GM18508 (cell line): ENCODE results near the gene OR5B3.
A peak's percentile ranks its signal among the peaks of the same experiment; 100 is the strongest.
"Not testable (repeated sequence)": the region's sequence is repeated elsewhere in the genome, so short reads cannot be mapped to it uniquely, and the experiment has no call there.

Experiments used
- ATAC-seq: cut with Tn5 transposase; IDR thresholded peaks from one replicate; pipeline ENCODE4 v1.9.1; 2021; ENCODE audit warnings: moderate number of reproducible peaks; ENCODE audit not compliant: insufficient read depth, unreplicated experiment

Gene OR5B3

DNA sequence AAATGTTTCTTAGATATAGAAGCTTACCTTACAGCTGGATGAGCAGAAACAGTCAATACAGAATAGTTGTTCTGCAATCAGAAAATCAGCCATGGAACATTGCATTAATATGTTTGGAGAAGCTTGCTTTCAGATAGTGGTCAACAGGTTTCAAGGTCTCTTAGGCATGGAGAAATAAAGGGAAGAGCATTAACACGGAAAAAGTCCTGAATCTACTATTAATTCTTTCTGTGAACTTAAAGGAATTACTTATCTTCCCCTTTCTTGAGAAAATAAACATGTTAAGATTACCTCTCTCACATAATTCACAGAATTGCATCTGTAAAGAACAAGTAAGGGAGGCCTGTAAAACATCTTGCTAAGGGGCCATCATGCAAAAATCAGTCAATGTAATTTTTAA lies at the start of gene OR5B3:
Gene OR5B3 (minus strand): TSS at position 101 of the 400 bp plus-strand sequence. CDS start 3,465 bp downstream, outside the sequence.
- no peak for ATAC-seq

DNA sequence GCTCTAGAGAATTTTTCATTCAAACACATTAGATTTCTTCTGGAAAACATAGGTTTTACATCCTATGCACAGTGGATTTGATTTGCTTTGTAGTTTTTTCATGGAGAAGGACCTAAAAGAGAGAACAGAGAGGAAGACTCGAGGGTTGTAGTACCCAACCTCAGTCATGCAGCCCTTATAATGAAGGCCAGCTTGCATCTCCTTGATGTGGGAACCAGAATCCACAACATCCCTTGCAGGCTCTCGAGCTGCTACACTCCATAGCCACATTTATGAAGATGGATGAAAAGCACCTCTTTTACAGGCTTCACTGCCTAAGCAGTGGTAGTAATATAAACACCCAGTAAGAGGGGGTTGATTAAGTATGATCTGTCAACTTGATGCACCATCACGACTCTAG lies 44.9 kb upstream of the OR5B3 start:
- ATAC-seq, result no peak

- ATAC-seq, result no peak
These were observed 39.6 kb upstream of the OR5B3 start for GRCh38 chr11:58446294-58446693.

GRCh38 chr11:58444300-58444699 lies 37.6 kb upstream of the OR5B3 start:
- no peak for ATAC-seq

- ATAC-seq, result no peak
These were observed 35.5 kb upstream of the OR5B3 start, which contains the start of gene OR5B12 for GRCh38 chr11:58442136-58442535. OR5B12 (minus strand) TSS chr11:58442236; CDS start chr11:58440151, 2,085 bp downstream.

DNA sequence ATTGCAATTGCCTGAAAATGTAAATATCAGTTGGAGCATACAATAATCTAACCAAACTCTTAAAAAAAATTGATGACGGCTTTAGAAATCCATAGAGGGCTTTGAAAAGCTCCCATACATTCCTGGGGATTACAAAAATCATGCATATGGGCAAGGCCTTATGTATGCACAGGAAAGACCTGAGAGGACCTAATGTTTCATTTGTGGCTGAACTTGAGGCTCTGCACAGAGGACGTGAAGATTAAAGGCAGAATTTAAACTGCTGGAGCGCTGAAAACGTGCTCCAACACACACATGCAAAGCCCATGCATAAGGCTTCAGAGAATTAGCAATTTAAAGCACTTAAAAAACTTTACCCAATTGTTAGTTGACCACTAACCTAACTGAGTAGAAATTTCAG lies 31.8 kb upstream of the OR5B3 start:
- ATAC-seq, result no peak

DNA sequence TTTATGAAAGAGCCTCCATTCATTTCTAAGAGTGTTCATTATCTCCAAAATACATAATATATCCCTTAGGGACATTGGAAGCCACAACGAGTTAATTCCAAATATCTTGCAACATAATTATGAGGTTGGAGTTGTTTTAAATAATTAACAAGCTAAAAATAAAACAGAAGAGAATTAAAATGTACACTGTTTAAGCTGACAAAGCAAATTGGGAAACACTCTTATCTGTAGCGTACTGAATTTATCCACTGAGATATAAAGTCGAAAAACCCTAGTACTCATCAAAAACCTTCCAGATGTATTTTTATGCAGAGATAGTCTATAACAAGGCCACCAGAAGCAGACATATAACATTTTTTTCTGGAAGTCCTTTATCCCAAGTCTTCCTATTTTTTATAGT lies 27.5 kb upstream of the OR5B3 start:
- ATAC-seq, result no peak

DNA sequence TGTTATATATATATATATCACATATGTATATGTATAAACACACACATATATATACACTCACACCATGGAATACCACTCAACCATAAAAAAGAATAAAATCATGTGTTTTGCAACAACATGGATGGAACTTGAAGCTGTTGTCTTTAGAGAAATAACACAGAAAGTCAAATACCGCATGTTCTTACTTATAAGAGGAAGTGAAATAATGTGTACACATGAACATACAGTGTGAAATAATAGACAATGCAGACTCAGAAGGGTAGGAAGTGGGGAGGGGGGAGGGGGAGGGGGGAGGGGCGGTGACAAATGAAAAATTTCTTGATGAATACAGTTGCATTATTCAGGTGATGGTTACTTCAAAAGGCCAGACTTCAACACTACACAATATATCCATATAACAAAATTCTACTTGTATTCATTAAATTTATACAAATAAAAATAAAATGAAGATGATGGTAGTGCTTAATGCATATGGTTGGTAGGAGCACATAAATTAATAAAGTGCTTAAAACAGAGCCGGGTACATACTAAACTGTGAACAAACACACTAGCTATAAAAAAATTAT lies 27.0 kb upstream of the OR5B3 start:
- ATAC-seq, result peak; percentile 63

DNA sequence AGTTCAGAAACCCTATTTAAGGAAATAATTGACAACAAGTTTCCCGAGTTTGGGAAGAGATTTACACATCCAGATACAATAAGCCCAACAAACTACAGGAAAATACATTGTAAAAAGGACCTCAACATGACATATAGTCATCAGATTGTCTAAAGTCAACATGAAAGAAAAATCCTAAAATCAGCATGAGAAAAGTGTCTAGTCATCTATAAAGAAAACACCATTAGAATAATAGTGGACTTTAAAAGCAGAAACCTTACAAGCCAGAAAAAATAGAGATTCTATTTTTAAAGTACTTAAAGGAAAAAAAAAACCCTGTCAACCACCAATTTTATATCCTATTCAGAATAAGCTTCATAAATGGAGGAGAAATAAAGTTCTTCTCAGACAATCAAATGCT lies 22.6 kb upstream of the OR5B3 start:
- ATAC-seq, result no peak

DNA sequence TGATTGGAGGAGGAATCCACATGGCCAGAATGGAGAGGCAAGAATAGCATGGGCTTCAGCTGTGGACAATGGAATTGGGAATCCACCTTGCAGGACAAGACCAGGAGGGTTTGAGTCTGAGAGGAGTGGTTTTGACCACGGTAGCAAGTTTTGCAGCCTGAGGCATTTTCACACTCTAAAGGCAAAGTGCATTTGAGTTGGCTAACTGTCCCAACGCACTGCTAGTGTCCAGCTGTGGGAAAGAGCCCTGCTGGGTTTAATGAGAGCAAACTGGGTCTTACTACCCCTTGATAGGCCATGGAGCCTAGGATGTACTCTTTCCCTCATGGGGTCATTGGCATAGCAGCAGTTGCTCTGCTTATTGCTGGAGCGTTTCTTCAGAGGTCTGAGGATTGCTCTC lies 21.3 kb upstream of the OR5B3 start, which contains the start of gene OR5B2:
Gene OR5B2 (minus strand): TSS at position 101 of the 400 bp plus-strand sequence. CDS start 4,860 bp downstream, outside the sequence.
- ATAC-seq, result no peak

DNA sequence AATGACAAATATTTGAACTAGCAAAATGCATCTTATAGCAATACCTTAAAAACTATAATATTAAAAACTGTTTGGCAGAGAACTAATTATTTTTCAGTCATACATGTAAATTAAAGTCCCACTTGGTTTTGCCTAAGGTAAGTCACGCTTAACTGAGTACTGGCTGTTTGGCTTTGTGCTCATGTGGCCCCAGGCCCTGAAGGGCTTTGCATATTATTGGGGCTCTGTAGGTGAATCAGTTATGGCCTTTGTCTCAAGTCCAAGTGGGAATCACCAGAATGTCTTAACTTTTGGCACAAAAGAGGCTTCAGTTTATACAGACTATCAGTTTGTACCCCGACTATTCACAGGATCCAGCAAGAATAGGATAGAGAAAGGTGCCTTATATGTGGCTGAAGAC lies 7.1 kb downstream of the OR5B3 start:
- ATAC-seq, result not testable (repeated sequence)

GRCh38 chr11:58395581-58395980 lies 11.1 kb downstream of the OR5B3 start:
- no peak for ATAC-seq

GRCh38 chr11:58394195-58394594 lies 12.5 kb downstream of the OR5B3 start:
- no peak for ATAC-seq

DNA sequence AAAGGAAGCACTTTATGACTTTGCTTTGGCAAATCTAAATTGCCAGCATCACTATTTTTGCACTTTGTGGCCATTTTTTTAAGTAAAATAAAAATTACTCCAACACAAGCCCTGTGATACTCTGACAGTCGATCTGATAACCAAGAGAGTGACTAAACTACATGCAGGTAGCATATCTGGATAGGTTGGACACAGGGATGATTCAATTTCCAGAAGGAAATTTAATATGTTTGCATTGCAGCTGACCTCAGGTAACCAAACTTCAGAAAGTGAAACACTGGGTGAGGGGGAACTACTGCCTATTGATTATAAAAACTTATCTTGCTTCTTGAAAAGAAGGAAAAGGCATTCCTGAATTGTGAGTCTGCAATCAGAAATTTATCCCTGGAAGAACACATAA lies 13.9 kb downstream of the OR5B3 start:
- ATAC-seq, result no peak

- ATAC-seq, result no peak
These were observed 14.8 kb downstream of the OR5B3 start for GRCh38 chr11:58391879-58392278.

GRCh38 chr11:58390551-58391063 lies 16.1 kb downstream of the OR5B3 start:
- no peak for ATAC-seq

DNA sequence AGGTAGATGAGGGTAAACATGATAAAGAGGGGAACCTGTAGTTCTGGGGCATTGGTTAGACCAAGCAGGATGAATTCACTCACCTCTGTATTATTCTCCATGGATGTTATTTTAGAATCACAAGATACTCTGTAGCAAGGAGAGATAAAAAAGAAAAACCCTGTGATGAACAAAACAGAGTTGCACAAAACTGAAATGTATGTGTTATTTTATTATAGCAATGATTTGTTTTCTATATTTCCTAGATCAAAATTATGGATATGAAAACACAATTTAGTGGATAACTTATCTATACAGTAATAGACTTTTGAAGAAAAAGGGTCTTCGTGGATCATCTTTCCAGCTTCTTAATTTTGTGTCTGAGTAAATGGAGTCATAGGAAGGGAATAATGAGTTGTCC lies 47.7 kb downstream of the OR5B3 start, which contains the start of gene OR5B17:
Gene OR5B17 (minus strand): TSS at position 101 of the 400 bp plus-strand sequence. CDS start 0 bp downstream, at position 101.
- ATAC-seq, result no peak

GRCh38 chr11:58354727-58355126 lies 51.9 kb downstream of the OR5B3 start:
- ATAC-seq, result no peak
